Kidney capillary endothelial cell (primary cell): ENCODE measurements around the gene ORC3.
"Not testable (repeated sequence)": the region's sequence is repeated elsewhere in the genome, so short reads cannot be mapped to it uniquely, and the experiment has no call there.

Experiments
- DNase-seq: peaks from one replicate; pipeline ENCODE4 v3.0.0-alpha.2; 2018; ENCODE audit warnings: low spot score

The ORC3 gene

GRCh38 chr6:87661016-87661415 is 71.1 kb downstream of the ORC3 start:
- no peak for DNase-seq

DNA sequence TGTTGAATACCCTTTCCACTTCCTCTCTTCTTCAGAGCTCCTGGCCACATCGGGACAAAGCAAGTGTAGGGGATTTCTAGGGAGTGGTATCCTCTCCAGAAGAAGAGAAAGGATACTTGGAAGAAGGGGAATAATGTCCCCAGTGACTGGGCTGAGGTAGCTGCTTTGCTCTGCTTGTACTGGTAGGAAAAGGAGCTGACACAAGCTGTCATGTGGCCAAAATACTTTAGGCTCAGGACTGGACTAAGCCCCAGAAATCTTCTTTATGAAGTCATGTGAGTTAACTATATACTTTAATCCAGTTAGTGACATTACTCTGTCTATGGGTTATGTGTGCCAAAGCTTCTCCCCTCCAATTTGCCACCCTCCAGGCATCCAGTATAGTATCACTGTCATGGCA is 71.6 kb downstream of the ORC3 start:
- DNase-seq: no peak

DNA sequence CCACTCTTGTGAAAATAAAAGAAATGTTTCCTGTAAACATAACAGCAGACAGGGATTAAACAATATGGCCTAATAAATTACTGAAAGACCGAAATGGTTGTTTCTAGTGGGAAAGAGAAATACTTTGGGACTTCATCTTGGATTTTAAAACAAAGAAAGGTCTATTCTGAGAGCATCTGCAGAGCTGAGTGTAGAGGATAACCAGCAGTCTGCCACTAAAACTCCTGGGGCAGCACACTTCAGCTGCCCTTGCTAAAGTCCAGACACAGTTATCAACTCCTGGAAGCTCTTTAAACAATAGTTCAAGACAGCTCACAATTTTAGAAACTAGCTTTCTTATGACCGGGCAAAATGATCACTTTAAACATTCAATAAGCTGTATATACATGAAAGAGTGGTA is 73.5 kb downstream of the ORC3 start:
- no peak for DNase-seq

DNA sequence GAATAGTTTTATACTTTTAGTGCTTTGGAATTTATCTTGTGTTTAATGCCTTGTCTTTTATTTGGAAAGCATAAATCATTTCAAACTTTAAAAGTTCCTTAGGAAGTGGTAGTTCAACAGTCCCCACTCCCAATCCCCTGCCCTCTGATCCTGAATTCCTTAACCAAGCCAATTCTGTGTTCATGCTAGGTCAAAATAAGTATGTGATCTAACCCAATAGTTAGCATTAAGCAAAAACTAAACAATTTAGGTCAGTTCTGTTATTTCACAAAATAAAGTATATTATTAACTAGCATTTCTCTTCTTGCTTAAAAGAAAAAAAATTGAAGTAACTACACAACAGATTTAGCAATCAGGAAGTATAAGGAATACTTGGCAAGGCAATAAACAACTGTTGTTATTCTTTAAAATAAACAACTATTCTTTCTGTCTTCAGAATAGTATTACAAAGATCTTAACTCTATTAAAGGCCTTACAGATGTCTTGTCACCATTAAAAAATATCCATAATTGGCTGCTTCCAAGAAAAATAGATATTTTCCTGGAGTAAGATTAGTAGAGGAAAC is 75.1 kb downstream of the ORC3 start:
- DNase-seq: no peak

DNA sequence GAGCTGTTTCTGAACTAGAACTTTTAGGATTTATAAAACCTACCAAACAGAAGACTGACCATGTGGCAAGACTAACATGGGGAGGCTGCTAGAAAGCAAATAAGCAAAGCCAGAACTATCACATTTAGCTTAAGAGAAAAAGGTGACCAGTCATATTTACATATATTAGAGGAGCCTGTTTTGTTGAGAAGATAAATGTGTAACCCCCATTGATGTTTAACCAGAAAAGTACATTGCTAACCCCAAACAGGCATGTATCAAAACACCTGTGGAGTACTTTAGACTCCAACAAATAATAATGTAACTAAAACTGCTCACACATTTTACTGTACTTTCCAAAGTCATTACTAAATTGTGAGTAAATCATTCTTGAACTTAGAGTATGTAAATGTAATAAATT is 77.1 kb downstream of the ORC3 start:
- no peak for DNase-seq

DNA sequence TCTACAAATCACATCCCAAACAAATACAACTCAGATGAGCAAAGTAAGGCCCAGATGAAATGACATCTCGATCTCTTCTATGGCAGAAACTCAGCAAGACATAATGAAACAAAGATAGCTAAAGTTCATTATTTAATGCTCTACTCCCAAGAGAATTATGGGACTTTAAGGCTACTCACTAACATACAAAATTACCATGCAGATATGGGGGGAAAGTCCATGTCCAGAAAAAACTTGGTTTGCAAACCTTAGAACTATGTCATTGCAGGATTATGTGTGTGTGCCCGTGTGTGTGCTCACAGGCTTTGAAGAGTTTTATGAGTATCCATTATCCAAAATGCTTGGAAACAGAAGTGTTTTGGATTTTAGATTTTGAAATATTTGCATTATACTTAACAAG is 78.1 kb downstream of the ORC3 start:
- no peak for DNase-seq

DNA sequence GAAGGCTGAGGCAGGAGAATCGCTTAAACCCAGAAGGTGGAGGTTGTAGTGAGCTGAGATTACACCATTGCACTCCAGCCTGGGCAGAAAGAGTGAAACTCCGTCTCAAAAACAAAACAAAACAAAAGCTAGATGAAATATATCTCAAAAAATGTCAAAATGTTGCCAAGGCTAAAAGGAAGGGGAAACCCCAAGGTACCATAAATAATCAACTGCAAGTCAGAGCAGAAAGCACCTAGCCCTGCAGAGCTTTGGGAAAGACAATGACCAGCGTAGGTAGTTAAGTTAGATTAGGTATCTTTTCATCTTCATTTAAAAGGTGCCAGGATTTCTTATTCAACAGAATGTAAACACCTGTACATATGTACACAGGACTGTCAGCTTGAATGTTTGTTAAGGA is 79.1 kb downstream of the ORC3 start:
- DNase-seq: no peak

DNA sequence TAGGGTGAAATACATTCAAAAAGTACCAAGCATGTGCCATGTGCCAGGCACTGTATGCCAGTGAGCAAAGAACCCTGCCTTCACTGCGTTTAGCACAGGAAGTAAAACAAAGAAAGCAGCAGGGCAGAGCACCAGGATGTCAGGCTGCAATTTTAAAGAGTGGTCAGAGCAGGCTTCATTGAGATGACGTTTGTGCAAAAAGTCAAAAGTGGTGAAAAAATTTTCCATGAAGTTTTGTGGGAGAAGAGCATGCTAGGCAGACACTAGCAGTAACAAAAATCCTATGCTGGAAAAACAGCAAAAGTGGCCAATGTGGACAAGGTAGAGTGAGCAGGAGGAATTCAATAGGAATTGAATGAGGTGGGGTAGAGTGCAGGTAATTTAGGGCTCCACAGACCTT is 80.8 kb downstream of the ORC3 start:
- DNase-seq: no peak

- no peak for DNase-seq
These were observed 81.7 kb downstream of the ORC3 start for GRCh38 chr6:87671555-87672029.

- DNase-seq: no peak
These were observed 82.7 kb downstream of the ORC3 start for GRCh38 chr6:87672641-87673040.

DNA sequence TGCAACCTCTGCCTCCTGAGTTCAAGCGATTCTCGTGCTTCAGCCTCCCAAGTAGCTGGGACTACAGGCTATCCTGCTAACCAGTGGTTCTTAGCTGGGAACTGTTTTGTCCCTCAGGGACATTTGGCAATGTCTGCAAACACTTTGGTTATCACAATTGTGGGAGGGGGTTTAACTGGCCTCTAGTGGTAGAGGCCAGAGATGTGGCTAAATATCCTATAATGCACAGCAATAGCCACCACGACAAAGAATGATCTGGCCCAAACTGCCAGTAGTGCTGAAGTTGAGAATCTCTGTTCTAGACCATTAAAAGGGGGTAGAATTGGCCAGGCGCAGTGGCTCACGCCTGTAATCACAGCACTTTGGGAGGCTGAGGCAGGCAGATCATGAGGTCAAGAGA is 83.3 kb downstream of the ORC3 start:
- DNase-seq: no peak

DNA sequence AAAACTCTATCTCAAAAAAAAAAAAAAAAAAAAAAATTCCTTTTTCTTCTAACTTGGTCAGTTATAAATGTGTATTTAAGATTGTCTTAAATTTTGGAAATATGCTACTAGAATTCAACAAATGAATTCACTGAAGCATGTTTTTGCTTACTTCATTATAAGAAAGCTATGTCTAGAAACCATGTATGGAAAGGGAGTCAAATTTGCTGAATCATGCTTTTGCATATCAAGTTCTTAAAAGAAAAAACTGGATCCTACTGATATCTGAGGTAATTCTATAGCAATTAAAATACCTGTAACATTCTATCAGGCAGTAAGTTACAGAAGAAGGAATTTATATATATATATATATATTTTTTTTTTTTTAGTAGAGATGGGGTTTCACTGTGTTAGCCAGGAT is 84.4 kb downstream of the ORC3 start:
- no peak for DNase-seq

GRCh38 chr6:87675004-87675681 is 85.2 kb downstream of the ORC3 start:
- no peak for DNase-seq

- DNase-seq: no peak
These were observed 92.4 kb downstream of the ORC3 start for GRCh38 chr6:87682310-87682709.

DNA sequence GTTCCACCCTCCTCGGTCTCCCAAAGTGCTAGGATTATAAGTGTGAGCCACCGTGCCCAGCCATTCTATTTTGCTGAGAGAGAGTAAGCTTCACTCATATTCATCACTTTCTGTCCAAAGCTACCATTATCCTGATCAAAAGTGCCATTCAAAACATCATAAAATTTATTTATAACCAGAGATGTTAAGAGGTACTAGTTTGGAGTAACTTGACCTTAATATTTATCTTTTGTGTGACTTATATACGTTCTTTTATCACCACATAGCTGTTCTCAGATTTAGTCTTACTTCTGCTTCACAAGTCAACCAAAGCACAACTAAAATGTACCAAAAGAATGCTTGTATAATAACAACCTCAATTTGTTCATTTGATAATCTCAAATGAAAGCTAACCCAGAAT is 94.0 kb downstream of the ORC3 start:
- DNase-seq: no peak

GRCh38 chr6:87684895-87685654 is 95.1 kb downstream of the ORC3 start:
- DNase-seq: no peak

GRCh38 chr6:87686636-87687205 is 96.8 kb downstream of the ORC3 start:
- not testable (repeated sequence) for DNase-seq

DNA sequence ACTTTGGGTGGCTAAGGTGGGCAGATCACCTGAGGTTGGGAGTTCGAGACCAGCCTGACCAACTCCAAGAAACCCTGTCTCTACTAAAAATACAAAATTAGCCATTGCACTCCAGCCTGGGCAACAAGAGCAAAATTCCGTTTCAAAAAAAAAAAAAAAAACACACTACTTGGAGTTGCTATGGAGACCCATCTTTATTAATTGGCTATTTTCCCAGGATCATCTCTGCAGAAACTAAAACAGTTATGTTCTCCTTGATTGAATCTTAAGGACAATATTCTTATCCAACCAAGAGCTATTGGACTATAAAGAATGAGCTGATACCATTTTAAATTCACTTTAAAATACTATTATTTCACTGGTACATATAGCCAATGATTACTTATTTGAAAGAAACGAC is 97.4 kb downstream of the ORC3 start:
- no peak for DNase-seq

- DNase-seq: not testable (repeated sequence)
These were observed 98.0 kb downstream of the ORC3 start for GRCh38 chr6:87687893-87688292.

GRCh38 chr6:87690441-87690840 is 100.5 kb downstream of the ORC3 start:
- DNase-seq: no peak

DNA sequence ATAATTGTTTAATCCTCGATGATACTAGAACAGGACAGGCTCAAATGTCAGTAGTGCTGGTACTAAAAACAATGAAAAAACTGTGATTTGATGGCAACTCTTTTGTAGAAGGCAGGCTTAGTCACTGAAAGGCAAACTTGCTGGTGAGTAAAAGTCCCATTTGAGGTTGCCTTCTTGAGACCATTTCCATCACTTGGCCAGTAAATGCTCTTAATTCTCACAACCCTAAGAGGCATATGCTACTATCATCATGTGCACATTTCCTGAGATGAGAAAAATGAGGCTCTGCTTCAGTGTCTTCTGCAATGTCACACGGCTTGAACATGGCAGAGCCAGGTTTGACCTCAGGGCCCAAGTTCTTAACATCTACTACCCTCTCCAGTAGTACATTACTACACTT is 102.2 kb downstream of the ORC3 start:
- DNase-seq: no peak

- DNase-seq: not testable (repeated sequence)
These were observed 106.9 kb downstream of the ORC3 start for GRCh38 chr6:87696817-87697216.
